DMS114 treated with DMSO at 0.1 percent for 48 hours (cell line): ENCODE results near the gene NPIPA2.
"Not testable (repeated sequence)": the region's sequence is repeated elsewhere in the genome, so short reads cannot be mapped to it uniquely, and the experiment has no call there.

Experiments used
- DNase-seq: peaks from one replicate; lab custom pipeline; 2025; ENCODE audit not compliant: unreplicated experiment; lab: John Stamatoyannopoulos, UW

The NPIPA2 gene

DNA sequence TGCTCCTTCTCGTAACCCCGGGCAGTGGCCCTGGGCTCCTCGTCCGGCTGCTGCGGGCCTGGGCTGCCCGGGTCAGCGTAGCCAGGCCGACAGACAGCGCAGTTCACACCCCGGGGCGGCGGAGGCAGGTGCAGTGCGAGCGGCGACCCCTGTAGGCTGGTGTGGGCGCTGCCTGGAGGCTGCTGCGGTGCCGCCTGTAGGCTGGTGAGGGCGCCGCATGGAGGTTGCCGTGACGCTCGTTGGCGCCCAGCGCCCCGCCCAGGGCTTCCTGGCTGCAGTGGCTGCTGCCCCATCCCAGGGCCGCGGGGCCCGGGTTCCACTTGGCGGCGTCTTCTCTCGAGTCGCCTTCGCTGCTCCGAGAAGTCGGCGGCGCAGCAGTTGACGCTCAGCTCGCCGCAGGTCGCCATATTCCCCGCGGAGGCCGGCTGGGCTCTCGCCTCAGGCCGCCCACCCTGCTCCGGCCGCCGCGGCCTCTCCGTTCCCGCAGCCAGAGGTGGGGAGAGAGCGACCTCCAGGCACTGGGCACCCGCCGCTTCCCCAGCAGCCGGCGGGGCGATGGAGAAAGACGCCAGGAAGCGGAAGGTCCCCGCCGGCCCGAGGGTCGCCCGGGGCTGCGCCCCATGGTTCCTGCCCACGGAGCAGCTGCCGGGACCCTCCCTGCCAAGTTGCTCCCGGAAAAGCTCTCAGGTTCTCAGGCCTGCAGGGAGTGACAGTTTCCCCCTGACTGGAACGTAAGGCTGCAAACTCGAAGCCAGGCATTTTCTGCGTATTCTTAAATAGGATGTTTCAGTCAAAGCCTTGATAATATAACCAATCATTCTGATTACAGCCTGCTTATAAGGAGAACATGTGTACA lies at the start of gene NPIPA2:
NPIPA2 (plus strand) TSS at position 261 of the 856 bp plus-strand sequence. CDS start 5,533 bp downstream, outside the sequence.
- not testable (repeated sequence) for DNase-seq

DNA sequence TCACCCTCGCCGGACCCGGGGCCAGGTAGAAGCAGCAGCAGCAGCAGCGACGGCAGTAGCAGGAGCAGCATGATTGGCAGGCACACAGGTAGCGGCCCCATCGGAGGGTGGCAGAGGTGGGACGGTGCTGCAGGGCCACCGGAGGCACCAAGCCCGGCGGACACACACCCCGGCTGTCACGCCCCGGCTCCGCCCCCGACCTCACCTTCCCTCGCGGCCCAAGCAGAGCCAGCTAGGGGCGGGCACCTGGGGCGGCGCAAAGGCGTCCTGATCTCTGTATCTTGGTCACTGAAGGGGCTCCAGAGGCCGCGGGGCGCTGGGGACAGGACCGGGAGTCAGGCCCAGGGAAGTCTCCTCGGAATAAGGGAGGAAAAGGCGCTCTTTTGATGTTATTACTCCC lies 48.2 kb upstream of the NPIPA2 start, which contains the start of gene PLA2G10:
PLA2G10 (minus strand) TSS at position 180 of the 400 bp plus-strand sequence; CDS start at position 101, 79 bp downstream.
- not testable (repeated sequence) for DNase-seq

DNA sequence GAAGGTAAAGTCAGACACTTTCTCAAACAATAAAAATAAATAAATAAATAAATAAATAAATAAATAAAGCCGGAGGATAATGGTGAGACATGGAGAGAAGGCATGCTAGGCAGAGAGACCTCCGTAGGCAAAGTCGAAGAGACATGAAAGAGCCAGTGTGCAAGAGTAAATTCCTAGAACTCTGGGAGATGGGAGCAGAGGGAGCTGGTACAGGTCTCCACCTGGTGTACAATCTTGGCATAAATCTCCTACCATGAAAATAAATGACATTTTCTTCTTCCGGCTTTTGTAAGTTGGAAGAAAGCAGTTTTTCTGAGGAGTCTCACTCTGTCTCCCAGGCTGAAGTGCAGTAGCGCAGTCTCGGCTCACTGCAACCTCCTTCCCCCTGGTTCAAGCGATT lies 40.5 kb upstream of the NPIPA2 start:
- not testable (repeated sequence) for DNase-seq

DNA sequence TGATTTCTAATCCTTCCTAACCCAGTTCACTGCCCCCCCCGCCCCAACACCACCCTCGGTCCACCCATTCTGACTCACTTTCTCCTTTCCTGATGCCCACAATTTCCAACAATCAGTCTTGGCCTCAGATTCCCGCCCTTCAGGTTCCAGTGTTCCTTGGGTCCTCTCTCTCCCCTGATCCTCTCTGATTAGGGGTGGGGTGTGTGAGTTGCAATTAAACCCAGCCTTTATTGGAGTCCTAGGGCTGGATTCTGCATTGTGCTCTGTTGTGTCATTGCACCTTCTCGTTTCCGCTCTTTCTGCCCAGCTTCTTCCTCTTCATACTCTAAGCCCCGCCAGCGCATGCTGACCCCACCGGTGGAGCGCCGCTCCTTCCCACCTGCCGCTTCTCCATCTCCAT lies 39.7 kb upstream of the NPIPA2 start:
- not testable (repeated sequence) for DNase-seq

DNA sequence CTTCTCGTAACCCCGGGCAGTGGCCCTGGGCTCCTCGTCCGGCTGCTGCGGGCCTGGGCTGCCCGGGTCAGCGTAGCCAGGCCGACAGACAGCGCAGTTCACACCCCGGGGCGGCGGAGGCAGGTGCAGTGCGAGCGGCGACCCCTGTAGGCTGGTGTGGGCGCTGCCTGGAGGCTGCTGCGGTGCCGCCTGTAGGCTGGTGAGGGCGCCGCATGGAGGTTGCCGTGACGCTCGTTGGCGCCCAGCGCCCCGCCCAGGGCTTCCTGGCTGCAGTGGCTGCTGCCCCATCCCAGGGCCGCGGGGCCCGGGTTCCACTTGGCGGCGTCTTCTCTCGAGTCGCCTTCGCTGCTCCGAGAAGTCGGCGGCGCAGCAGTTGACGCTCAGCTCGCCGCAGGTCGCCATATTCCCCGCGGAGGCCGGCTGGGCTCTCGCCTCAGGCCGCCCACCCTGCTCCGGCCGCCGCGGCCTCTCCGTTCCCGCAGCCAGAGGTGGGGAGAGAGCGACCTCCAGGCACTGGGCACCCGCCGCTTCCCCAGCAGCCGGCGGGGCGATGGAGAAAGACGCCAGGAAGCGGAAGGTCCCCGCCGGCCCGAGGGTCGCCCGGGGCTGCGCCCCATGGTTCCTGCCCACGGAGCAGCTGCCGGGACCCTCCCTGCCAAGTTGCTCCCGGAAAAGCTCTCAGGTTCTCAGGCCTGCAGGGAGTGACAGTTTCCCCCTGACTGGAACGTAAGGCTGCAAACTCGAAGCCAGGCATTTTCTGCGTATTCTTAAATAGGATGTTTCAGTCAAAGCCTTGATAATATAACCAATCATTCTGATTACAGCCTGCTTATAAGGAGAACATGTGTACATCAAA lies 38.9 kb upstream of the NPIPA2 start, which contains the start of gene NPIPA3:
NPIPA3 (plus strand) TSS at position 256 of the 856 bp plus-strand sequence. CDS start 5,533 bp downstream, outside the sequence.
- DNase-seq: not testable (repeated sequence)

DNA sequence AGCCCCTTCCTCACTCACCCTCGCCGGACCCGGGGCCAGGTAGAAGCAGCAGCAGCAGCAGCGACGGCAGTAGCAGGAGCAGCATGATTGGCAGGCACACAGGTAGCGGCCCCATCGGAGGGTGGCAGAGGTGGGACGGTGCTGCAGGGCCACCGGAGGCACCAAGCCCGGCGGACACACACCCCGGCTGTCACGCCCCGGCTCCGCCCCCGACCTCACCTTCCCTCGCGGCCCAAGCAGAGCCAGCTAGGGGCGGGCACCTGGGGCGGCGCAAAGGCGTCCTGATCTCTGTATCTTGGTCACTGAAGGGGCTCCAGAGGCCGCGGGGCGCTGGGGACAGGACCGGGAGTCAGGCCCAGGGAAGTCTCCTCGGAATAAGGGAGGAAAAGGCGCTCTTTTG lies 9.1 kb upstream of the NPIPA2 start:
- DNase-seq: not testable (repeated sequence)

DNA sequence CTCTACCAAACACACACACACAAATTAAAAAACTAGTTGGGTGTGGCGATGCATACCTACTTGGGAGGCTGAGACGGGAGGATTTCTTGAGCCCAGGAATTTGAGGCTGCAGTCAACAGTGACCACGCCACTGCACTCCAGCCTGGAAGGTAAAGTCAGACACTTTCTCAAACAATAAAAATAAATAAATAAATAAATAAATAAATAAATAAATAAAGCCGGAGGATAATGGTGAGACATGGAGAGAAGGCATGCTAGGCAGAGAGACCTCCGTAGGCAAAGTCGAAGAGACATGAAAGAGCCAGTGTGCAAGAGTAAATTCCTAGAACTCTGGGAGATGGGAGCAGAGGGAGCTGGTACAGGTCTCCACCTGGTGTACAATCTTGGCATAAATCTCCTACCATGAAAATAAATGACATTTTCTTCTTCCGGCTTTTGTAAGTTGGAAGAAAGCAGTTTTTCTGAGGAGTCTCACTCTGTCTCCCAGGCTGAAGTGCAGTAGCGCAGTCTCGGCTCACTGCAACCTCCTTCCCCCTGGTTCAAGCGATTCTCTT lies 1.4 kb upstream of the NPIPA2 start:
- DNase-seq: not testable (repeated sequence)

DNA sequence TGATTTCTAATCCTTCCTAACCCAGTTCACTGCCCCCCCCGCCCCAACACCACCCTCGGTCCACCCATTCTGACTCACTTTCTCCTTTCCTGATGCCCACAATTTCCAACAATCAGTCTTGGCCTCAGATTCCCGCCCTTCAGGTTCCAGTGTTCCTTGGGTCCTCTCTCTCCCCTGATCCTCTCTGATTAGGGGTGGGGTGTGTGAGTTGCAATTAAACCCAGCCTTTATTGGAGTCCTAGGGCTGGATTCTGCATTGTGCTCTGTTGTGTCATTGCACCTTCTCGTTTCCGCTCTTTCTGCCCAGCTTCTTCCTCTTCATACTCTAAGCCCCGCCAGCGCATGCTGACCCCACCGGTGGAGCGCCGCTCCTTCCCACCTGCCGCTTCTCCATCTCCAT lies 539 bp upstream of the NPIPA2 start:
- not testable (repeated sequence) for DNase-seq

DNA sequence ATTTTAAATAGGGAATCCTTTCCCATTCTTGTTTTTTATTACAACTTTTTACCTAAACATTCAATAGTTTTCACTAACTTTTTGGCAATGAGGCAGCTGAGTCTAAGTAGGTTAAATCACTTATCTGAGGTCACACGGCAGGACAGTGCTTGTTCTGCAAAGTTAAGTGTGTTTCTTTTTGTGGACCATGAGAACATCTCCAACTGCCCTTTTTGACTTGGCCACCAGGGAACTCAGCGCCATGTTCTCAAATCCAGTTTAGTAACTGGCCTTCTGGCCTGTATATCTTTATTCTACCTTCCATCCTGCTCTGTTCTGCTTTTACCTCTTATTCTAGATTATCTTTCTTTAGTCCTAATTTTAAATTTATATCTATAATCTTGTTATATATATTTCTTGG lies 31.3 kb downstream of the NPIPA2 start:
- not testable (repeated sequence) for DNase-seq

DNA sequence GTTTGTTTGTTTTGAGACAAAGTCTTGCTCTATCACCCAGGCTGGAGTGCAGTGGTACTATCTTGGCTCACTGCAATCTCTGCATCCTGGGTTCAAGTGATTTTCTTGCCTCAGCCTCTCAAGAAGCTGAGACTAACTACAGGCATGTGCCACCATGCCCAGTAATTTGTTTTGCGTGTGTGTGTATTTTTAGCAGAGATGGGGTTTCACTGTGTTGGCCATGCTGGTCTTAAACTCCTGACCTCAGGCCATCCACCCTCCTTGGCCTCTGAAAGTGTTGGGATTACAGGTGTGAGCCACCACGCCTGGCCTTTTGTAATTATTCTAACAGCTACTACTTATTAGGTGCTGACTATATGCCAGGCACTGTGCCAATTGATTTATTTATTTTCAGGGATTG lies 33.3 kb downstream of the NPIPA2 start:
- not testable (repeated sequence) for DNase-seq

DNA sequence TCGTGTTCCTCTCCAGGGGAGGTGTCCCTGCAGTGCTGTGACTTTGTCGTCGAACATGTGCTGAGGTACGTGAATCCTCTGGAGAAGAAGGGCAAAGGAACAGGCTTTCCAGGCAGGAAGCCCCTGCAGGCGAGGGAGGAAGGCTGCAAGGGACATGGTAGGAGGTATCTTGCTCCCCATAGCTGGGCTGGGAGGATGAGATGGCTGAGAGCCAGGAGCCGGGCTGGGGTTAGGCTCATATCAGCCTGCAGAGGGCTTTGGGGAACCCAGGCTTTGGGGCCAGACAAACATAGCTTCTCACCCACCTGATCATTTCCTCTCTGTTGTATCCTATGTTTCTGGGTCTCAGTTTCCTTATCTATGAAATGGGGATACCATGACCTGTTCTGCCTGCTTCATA lies 34.4 kb downstream of the NPIPA2 start:
- DNase-seq: not testable (repeated sequence)

DNA sequence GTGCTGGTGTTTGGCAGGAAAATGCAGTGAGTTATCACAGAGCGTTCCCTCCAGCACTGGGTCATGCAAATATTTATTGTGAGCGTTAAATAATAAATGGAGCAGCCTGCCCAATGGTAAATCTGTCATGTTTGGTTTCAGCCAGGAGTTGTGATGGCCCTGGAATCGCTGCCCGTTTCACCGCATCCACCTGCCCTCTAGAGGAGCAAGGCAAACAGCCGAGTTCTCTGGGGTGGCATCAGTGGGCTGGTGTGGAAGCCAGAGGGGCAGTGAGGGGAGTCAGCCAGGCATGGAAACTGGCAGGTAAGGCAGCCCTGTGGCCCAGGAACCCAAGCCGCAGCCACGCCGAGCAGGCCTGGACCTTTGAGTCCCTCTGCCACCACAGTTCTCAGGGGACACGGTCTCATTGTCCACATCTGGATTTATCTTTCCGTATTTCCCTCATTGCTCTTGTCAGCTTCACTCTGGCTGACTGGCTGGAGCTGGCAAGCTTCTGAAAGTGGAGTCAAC lies 37.1 kb downstream of the NPIPA2 start:
- DNase-seq: not testable (repeated sequence)

DNA sequence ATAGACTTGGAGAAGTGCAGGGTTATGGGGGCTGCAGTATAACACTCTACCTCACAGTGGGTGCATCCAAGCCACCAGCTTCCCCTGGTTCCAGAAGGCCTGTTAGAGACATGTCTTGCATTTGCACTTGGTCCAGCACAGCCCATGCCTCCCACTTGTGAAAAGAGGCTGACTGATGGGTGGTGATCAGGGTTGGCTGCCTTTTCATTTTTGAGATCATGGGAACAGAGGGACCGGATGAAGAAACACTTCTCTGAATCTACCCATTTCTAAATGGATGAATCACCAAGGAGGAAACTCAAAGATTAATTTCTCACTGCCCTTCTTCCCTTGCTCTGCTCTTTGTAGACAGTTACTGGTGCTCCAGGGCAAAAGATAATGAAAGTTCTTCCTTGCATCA lies 43.8 kb downstream of the NPIPA2 start:
- not testable (repeated sequence) for DNase-seq

DNA sequence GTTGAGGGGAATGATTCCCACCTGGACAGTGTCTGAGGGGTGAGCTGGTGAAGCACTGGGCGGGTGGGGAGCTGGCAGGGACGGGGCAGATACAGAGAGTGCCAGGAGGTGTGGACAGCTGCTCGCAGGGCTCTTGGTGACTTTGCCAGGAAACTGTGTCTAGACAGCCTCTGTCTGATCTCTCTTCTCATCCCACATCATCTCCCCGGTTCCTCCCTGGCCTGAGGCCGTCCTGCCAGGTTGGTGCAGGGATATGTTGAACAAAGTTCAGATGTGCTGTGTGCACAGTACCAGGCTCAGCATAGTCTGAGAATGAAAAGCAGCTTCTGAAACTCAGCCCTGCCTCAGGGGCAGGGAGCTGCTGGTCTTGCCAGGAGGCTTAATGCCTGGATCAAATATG lies 47.2 kb downstream of the NPIPA2 start:
- not testable (repeated sequence) for DNase-seq

DNA sequence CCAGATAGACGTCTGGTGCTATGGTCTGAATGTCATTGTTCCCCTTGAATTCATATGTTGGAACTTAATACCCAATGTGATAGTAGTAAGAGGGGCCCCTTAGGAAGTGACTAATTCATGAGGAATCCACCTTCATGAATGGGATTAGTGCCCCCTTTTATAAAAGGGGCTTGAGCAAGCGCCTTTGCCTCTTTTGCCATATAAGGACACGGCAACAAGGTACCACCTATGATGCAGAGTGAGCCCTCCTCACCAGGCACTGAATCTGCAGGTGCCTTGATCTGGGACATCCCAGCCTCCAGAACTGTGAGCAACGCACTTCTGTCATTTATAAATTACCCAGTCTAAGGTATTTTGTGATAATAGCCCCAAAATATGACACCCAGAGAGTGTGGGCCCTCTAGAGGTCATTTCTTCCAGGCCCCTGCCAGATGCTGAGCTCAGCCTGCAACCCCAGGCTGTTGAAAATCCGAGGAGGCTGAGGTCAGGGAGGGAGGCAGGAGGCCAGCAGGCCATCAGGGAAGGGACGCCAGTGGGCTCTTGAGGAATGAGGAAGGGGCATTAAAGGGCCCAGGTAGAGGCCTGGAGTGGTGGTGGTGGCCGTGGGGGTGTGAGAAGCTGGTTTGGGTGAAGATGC lies 48.1 kb downstream of the NPIPA2 start:
- DNase-seq: not testable (repeated sequence)

DNA sequence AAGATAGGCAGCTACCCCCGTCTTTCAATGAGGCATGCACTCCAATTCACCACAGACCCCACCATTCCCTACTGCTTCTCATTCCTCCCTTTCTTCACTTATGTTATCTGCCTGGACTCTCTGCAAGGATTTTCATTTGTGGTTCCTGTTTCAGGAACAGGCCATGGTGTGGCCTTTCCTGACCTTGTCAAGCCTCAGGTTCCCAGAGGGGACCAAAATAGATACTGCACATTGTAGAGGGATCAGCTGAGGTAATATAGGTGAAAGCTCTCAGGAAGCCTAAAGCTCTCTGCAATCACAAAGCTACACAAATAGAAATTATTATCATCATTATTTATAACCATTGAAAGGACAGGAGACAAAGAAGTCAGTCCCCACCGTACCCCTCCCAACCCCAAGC lies 50.6 kb downstream of the NPIPA2 start:
- DNase-seq: not testable (repeated sequence)

DNA sequence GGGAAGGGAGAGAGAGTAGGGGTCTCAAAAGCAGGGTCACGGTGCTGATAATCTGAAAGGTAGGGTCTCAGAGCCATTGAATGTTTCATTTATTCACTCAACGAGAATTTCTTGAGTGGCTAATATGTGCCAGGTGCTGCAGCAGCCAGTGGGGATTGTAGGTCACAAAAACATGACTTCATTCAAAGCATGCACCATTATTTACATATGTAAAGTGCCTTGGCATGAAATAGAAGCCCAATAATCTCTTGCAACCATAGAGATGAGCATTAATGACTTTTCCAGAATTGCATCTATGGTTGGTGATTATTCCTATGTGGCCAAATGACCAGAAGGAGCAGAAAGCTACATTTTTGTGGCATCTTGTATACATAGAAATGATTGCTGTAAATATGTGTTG lies 55.2 kb downstream of the NPIPA2 start:
- not testable (repeated sequence) for DNase-seq

DNA sequence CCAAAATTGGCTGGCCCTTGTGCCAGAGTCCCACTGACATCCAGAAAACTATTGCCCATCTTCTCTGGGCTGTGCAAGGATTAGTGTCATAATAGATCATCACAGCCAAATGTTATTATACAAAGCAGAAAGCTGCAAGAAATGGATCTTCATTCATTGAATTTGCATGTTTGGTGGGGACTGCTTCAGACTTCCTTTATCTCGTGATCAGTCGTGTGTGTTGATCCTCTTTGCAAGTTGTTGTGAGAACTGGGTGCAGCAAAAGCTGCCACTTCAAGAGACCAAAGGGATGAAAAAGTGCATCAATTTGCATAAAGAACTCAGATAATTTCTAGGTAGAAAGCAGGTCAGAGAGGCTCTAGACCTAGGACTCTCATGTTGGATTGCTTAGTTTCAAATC lies 61.2 kb downstream of the NPIPA2 start:
- not testable (repeated sequence) for DNase-seq

DNA sequence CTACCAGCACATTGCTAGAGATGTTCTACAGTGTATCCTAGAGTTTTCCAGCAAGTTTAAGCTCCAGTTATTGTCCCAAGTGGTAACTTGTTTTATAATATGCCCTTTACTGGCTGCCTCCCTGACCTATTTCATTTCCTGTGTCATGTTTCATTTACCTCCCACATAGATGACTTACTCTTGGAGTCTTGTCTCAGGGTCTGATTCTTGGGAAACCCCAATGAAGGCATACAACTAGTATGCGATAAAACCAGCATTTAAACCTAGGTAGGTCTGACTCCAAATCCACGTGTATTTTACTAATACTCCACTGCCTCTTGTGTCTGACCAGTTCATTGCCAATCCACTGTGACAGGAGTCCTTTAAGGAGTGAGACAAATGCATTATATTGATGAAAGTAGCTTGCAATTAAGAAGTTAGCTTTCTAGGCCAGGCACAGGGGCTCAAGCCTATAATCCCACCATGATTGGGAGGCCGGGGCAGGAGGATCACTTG lies 64.9 kb downstream of the NPIPA2 start:
- not testable (repeated sequence) for DNase-seq

DNA sequence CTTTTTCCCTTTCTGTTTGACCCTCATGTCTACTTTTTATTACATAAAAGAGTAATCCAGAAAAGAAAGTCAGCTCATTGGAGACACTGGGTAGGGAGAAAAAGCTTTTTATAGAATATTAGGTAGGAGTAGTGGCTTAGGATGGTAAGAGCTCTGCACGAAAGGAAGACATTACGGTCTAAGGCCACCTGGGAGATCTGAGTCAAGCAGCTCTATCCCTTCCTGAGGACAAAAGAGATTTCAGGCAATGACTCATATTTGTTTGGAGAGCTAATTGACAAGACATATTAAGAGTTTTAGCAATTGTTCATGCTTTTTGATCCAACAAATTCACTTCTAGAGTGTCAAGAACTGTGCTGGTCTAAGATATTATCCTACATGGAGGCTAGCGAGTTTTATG lies 71.6 kb downstream of the NPIPA2 start:
- DNase-seq: not testable (repeated sequence)
